ENCODE results near the gene COL27A1.
A peak's percentile ranks its signal among the peaks of the same experiment; 100 is the strongest.

COL27A1 gene

DNA sequence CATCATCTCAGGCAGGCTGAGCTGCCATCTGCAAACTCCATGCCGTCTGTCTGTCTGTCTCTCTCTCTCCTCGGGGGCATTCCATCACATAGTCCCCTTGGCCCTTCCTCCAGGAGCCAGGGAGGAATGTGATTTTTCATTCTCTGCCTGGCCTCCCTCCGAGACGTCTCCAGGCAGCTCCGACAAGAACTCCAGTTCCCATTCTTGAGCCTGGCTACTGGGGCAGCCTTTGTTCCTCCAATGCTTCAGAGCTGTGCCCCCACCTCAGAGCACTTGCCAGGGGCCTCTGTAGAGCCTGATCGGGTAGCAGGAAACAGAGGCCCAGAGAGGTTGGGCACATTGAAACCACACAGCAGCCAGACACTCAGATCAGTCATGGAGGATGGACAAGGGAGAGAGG lies 74.0 kb downstream of the COL27A1 start:
- no peak for DNase-seq

DNA sequence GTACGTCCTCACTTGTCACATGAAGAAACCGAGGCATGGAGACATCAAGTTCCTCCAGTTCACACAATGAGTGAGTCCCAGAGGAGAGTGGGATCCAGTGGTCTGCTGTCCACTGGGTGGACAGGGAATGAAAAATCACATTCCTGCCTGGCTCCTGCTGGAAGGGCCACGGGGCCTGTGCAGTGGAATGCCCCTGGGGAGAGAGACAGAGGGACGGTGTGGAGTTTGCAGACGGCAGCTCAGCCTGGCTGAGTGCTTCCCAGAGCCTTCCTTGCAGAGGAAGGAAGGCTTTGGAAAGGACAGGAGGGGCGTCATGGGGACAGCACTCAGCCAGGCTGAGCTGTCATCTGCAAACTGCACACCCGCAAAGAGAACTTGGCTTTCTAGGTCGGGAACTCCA lies 74.7 kb downstream of the COL27A1 start:
- DNase-seq, result no peak

- no peak for DNase-seq
Observed at GRCh38 chr9:114231273-114231672, 75.9 kb downstream of the COL27A1 start.

DNA sequence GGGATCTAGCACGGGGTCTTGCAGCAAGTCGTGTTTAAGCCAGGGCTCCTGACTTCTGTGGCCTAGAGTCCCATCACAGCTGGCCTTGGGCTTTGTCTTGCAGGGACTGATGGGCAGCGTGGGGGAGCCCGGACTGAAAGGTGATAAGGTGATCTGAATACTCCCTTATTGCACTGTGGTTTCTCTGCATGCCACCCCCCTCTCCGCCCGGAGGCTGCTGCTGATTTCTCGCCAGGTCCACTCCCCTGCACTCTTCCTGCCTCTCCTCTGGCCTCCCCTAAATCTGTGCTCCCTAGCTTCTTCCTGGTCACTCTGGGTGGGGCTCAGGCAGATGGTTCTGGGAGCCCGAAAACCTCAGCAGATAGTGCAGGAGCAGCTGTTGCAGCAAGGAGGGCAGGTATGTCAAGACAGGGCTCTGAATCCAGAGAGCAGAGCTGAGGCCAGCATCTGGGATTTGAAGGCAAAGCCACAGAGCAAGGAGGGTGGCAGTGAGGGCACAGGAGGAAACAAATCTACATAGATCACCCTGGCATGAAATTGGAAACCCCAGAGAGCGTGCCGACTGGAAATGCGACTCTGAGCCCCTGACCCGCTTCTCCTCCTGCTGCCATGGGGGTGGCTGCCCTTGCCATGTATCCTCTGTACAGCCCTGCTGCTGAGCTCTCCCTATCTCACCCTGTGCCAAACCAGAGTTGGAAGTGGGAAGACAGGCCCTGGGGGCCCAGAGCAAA lies 76.5 kb downstream of the COL27A1 start:
- no peak for DNase-seq

GRCh38 chr9:114233491-114234185 lies 78.3 kb downstream of the COL27A1 start:
- DNase-seq, result peak; percentile 95

DNA sequence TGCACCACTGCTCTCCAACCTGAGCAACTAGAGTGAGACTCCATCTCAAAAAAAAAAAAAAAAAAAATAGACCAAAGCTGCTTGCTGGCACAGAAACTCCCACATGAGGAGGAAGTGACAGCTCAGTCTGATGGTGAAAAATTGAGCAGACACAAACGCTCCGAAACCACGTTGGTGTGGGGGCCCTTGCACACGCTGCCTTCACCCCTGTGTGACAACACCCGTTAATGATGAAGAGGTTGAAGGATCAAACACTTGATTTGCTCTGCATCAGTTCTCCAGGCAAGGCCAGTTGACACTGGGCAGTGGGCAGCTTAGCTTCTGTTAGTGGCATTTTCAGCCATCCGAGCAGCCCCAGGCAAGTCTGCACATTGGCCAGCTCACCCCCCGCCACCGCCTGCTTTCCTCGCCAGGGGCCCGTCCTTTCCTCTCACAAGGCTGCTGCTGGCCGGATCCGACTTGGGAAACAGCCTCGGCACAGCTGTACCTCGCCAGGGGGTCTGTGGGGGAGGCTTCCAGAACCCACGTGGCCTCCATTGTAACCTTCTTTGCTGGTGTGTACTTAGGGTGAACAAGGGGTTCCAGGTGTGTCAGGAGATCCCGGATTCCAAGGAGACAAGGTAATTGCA lies 79.8 kb downstream of the COL27A1 start:
- DNase-seq, result no peak

DNA sequence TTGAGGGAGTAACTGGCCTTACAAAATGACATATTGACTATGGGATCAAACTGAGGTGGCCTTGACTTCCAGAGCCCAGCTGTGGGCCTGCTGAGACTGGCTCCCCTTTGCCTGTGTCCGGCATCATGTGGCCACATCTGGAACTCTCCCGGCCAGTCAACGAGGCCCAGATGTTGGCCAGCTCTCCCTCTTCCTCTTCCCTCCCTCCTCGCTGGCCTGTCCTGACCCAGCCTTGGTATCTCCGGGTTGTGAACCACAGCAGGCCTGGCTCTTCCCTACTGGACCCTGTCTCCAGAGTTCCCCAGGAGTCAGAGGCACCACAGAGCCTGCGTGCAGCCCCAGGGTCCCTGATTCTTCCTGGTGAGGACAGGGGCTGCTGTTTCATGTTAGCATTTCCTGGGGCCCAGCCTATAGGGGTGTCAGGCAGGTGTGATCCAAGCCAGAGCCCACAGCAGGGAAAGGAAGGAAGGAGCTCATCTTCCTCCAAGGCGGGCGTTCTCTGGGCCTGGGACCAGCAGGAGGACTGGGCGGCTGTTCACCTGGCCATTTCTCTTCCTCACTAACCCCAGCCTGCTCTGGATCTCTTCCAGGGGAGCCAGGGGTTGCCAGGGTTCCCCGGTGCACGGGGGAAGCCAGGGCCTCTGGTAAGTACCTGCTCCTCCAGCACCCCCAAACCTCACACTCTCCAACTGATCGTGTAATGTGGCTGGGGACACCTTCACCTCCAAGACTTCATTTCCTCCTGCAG lies 81.2 kb downstream of the COL27A1 start:
- DNase-seq, result no peak

DNA sequence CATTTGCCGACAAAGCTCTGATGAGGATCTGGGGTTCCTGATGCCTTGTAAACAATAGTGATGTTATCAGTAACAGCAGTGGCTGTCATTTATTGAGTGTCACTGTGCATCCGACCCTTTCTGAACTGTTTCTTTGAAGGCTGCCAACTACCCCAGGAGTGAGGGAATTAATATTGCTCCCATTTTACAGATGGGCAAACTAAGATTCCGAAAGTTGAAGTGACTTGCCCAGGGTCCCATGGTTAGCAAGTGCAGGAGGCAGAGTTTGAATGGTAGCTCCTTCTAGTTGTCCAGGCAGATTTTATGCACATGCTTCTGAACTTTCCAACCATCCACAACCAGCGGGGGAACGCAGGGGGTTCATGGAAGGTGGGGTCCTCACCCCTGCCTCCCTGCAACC lies 81.9 kb downstream of the COL27A1 start:
- no peak for DNase-seq

DNA sequence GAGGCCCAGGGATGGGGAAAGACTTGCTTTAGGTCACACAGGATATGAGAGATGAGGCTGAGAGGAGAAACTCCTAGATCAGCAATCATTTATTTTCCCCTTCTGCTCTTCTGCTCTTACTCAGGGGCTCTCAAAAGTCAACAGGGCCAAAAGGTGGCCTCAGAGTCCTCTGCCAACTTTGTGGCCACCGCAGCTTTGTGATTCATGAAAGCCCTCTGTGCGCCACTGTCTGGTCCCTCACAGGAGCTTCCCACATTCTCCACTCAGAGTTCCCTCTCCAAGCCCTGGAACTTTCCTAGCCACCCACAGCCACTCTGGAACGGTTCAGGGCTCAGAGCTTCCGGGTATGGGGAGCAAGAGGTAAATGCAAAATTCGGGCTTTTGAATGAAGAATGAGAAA lies 82.4 kb downstream of the COL27A1 start:
- DNase-seq, result no peak

DNA sequence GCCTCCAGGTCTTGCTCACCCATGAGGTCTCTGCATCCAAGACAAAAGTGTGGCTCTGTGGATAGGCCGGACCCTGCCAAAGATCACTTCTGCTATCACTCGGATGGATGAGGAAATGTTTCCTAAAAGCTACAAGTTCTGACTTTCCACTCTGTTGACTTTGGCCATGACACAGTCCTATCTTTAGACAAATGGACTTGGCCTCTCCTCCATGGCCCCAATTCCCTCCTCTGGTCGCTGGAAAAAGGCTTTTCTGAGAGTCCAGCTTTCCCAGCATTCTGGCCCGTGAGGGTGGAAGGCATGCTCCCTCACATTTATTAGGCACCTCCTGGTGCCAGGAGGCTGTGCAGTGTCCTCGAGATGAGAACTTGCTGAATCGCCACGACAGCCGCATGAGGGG lies 83.1 kb downstream of the COL27A1 start:
- peak; percentile 81 for DNase-seq

- DNase-seq, result no peak
Observed at GRCh38 chr9:114238891-114239875, 83.8 kb downstream of the COL27A1 start.

DNA sequence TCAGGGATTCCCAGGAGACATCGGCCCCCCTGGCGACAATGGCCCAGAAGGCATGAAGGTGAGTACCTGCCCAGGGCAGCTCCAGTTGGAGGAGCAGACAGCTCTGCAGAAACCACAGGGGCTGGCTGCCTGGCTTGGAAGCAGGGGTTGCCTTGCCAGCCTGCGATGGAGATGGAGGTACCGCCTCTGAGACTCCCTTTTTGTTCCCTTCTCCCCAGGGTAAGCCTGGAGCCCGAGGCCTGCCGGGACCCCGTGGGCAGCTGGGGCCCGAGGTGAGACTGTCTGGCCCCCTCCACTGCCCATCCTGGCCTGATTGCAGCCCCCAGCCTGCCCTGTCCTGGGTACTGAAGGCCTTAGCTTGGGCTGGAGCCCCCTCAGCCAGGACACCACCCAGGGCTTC lies 84.9 kb downstream of the COL27A1 start:
- no peak for DNase-seq

DNA sequence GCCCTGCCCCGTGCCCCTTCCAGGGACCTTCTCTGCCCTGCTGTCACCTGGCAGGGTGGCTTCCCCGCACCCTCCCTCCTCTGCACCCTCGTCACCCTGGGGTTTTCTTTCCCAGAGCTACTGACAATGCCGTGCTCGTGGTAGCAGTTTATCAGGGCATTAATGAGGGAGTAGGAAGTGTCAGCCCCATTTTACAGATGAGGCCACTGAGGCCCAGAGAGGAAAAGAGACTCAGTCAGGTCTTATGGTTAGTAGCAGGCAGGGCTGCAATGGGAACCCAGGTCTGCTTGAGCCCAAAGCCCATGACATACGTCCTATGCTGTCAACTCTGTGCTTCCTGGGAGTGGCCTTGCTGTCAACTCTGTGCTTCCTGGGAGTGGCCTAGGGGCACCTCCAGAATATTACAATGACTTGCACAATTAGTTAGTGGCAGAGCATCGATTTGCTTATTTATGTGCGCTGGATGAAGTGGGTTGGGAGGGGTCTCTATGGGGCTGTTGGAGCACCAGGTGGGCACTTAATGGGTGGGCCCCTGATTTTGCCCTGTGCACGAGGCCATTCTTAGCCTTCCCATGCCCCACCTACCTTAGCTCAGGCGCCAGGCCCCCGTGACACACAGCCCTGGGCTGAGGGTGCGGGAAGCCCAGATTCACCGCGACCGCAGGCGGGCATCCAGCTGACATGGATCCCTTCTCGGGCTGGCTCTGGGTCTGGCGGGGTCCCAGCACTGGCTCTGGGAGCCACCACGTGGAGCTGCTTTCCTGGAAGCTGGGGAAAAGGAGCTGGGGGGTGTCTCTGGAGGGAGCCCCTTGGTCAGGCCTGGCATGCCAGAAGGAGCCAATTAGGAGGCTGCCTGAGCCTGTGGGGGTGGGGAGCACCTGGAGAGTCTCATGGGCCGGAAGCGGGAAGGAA lies 85.6 kb downstream of the COL27A1 start:
- peak; percentile 72 for DNase-seq

DNA sequence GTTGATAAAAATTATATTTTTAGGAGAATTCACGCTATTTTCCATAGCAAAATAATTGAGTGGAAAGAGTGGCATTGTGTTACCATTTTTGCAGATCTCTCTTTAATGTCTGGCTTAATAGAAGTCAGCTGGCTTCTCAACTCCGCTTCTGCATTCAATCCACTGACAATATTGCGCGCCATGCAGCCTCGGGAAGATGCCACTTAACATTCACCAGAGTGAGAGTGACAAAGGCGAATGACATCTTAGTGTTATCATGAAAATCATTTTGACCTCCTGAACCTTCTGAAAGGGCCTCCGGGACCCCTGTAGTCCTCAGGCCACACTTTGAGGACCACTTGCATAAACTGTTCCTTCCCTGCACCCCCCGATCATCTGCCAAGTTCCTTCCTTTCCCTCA lies 87.5 kb downstream of the COL27A1 start:
- no peak for DNase-seq

DNA sequence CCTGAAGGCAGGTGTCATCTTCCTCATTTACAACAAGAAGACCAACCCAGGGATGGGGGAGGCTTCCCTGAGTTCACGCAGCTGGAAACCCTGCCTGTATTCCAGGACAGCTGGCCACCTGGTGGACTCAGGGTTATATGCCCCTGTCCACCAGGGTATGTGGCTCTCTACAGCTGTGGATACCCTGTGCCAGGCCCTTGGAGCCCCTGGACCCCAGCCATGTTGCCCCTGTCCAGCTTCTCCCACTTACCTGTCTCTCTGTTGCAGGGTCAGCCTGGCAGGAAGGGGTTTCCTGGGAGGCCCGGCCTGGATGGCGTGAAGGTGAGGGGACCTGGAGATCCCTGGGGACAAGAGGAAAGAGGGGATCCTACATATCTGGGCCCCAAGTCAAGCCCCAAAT lies 87.9 kb downstream of the COL27A1 start:
- DNase-seq, result no peak

DNA sequence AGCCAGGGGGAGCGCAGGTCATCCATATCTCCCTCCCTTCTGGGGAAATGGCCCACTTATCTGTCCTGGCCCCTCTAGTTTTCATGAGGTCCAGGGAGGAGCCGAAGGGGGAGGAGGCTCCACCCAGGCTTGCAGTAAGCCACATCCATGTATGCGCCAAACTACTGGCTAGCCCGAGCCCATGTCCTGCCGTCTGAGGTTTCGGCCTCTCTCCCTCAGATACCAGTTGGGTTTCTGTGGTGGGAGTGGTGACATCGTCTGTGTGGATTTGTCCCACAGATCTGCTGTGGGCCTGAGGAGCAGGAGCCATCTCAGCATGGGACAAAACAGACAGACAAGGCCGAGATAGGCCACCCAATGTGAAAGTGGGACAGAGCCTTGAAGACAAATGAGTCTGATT lies 89.2 kb downstream of the COL27A1 start:
- DNase-seq, result no peak

- DNase-seq, result peak; percentile 73
Observed at GRCh38 chr9:114246558-114246957, 91.2 kb downstream of the COL27A1 start.

DNA sequence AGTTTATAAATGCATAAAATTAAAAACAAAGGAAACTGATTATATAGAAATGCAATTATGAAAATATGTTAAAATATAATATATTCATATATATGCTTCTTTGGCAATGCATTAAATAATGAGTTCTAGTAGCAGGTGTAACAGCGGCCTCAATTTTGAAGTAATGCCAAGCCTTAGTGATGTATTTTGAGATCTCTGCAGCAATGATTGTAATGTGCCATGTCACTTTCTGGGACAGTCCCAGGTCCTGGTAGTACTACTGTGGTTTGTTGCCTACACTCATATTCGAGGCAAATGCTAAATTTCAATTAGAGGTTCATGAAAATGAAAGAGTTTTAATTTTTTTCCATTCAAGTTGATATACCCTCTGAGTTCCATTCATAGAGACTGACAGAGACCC lies 91.7 kb downstream of the COL27A1 start:
- no peak for DNase-seq

- no peak for DNase-seq
Observed at GRCh38 chr9:114247491-114247890, 92.2 kb downstream of the COL27A1 start.

DNA sequence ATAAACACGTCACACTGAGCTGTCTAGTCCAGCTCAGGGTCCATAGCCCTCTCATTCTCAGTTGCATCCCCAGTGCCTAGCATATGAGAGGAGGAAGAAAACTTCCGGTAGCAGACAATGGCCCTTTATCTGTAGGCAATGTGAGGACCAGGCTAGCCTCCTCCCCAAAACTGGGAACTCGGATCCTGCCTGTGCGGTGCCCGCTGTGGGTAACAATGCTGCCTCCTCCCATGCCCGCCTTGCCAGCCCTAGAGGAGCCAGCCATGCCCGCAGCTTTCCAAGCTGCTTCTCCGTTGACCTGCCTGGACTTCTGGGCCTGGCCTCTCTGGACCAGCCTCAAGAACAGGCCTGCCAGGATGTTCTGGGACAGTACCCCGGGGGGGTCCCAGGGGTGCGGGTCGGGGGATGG lies 93.0 kb downstream of the COL27A1 start:
- DNase-seq, result no peak

All from femur (tissue), 1 donor.